Measurements from ENCODE around the gene KIAA1191.
A peak's percentile ranks its signal among the peaks of the same experiment; 100 is the strongest.
"Not testable (repeated sequence)": the region's sequence is repeated elsewhere in the genome, so short reads cannot be mapped to it uniquely, and the experiment has no call there.

KIAA1191 gene

GRCh38 chr5:176361437-176362232 lies at the start of gene KIAA1191:
KIAA1191 (minus strand) TSS chr5:176361764; CDS start chr5:176359508, 2,256 bp downstream.
- peak; percentile 75 to 92 (median 86) for DNase-seq

GRCh38 chr5:176410486-176411180 lies 49.1 kb upstream of the KIAA1191 start:
- DNase-seq, result no peak

GRCh38 chr5:176409765-176410164 lies 48.2 kb upstream of the KIAA1191 start:
- no peak for DNase-seq

- DNase-seq, result no peak
Observed at GRCh38 chr5:176408590-176408989, 47.0 kb upstream of the KIAA1191 start.

GRCh38 chr5:176408252-176408573 lies 46.6 kb upstream of the KIAA1191 start:
- not testable (repeated sequence) for DNase-seq

GRCh38 chr5:176407456-176408251 lies 46.1 kb upstream of the KIAA1191 start:
- no peak for DNase-seq

- no peak for DNase-seq
Observed at GRCh38 chr5:176406436-176407052, 45.0 kb upstream of the KIAA1191 start.

GRCh38 chr5:176405656-176406435 lies 44.3 kb upstream of the KIAA1191 start:
- no peak for DNase-seq

- no peak for DNase-seq
Observed at GRCh38 chr5:176401281-176402205, 40.0 kb upstream of the KIAA1191 start.

GRCh38 chr5:176400382-176401156 lies 39.0 kb upstream of the KIAA1191 start:
- DNase-seq, result no peak

GRCh38 chr5:176397736-176398420 lies 36.3 kb upstream of the KIAA1191 start:
- DNase-seq, result no peak

GRCh38 chr5:176396330-176396729 lies 34.8 kb upstream of the KIAA1191 start:
- no peak for DNase-seq

GRCh38 chr5:176394881-176395675 lies 33.5 kb upstream of the KIAA1191 start:
- DNase-seq, result no peak

- DNase-seq, result no peak
Observed at GRCh38 chr5:176394096-176394495, 32.5 kb upstream of the KIAA1191 start.

- DNase-seq, result no peak
Observed at GRCh38 chr5:176392526-176392925, 31.0 kb upstream of the KIAA1191 start.

- no peak for DNase-seq
Observed at GRCh38 chr5:176391999-176392398, 30.4 kb upstream of the KIAA1191 start.

- DNase-seq, result no peak
Observed at GRCh38 chr5:176391479-176391878, 29.9 kb upstream of the KIAA1191 start.
